GM12874 (cell line): Measurements from ENCODE around the gene SPPL2C.

ENCODE experiments used
- CTCF ChIP-seq: IDR thresholded peaks from 2 replicates; pipeline ENCODE4 v1.5.1; 2011; ENCODE audit warnings: low read depth, mild to moderate bottlenecking, control low read depth, low read length, moderate library complexity; ENCODE audit not compliant: insufficient read depth

SPPL2C gene

GRCh38 chr17:45838751-45839295 lies 5.9 kb upstream of the SPPL2C start:
- TF ChIP-seq CTCF = no peak

DNA sequence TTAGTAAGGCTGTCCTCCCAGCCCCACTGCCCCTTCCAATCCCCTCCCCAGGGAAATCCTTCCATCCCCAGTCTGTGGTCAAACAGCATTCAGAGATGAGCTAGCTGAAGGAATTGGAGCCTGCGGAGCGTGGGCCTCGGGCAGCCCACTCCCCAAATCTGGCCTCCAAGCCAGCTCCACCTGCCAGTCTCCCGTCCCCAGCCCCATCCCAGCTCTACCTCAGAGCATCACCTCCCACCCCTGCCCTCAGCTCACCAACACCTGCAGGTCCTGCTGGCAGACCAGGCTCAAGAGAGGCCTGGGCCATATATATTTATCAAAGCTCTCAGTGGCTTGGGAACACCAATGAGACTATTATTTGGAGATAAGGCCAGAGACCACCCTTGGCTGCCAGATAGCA lies 5.2 kb upstream of the SPPL2C start:
- TF ChIP-seq CTCF = no peak

DNA sequence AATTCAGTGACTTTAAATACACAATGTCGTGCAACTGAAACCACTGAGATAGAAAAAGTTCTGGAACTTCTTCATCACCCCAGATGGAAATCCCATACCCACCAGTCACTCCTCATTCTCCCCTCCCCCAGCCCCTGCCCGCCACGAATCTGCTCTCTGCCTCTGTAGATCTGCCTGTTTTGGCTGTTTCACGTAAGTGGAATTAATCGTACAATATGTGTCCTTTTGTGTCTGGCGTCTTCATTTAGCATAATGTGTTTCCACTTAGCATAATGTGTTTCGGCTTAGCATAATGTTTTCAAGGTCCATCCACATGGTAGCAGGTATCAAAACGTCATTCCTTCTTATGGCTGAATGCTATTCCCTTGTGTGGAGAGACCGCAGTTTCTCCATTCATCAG lies 3.5 kb upstream of the SPPL2C start:
- TF ChIP-seq CTCF = no peak

GRCh38 chr17:45841883-45842525 lies 2.7 kb upstream of the SPPL2C start:
- TF ChIP-seq CTCF = no peak

- no peak for TF ChIP-seq CTCF
Observed at GRCh38 chr17:45843722-45844121, 959 bp upstream of the SPPL2C start.

- no peak for TF ChIP-seq CTCF
Observed at GRCh38 chr17:45845376-45846185, 900 bp downstream of the SPPL2C start.

DNA sequence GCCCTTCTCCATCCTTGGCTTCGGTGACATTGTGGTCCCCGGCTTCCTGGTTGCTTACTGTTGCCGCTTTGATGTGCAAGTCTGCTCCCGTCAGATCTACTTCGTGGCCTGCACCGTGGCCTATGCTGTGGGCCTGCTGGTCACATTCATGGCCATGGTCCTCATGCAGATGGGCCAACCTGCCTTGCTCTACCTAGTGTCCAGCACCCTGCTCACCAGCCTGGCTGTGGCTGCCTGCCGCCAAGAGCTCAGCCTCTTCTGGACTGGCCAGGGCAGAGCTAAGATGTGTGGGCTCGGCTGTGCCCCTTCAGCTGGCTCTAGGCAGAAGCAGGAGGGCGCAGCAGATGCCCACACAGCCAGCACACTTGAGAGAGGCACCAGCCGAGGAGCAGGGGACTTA lies 1.5 kb downstream of the SPPL2C start:
- no peak for TF ChIP-seq CTCF
